ENCODE measurements around the gene VSX2.

VSX2 gene

GRCh38 chr14:74231784-74232183 is 7.5 kb upstream of the VSX2 start:
- Histone ChIP-seq H4K20me1 (ENCODE audit: insufficient read depth) (no peaks in the 10 kb centered on the region), H3K4me3 (IDR thresholded peaks at IDR 0.05; ENCODE audit: insufficient read depth, low read depth, low read length) (no peak overlapping the region), H3K4me2 (no peak overlapping the region), H3K79me2 (ENCODE audit: insufficient read depth, low read depth) (no peaks in the 10 kb centered on the region), H3K27me3 (ENCODE audit: insufficient read depth, low read depth) (no peaks in the 10 kb centered on the region), H3K36me3 (ENCODE audit: insufficient read depth) (no peaks in the 10 kb centered on the region), H3K9ac (no peak overlapping the region), H3K27ac (no peak overlapping the region), H3K4me1 (ENCODE audit: low read depth, poor library complexity, severe bottlenecking) (no peaks in the 10 kb centered on the region), H2AFZ (ENCODE audit: low read depth) (no peak overlapping the region)
- no peak for TF ChIP-seq CTCF (conservative IDR thresholded peaks at IDR 0.05; ENCODE audit: low read depth, low read length)

GRCh38 chr14:74235017-74235416 is 4.2 kb upstream of the VSX2 start:
- no peak for TF ChIP-seq CTCF (conservative IDR thresholded peaks at IDR 0.05; ENCODE audit: low read depth, low read length)
- H3K4me3 ChIP-seq (IDR thresholded peaks at IDR 0.05; ENCODE audit: insufficient read depth, low read depth, low read length) = no peak overlapping the region
- H3K27ac ChIP-seq = no peak overlapping the region
- H3K4me1 ChIP-seq (ENCODE audit: low read depth, poor library complexity, severe bottlenecking) = no peaks in the 10 kb centered on the region
- H3K4me2 ChIP-seq = no peak overlapping the region
- no peak overlapping the region for H2AFZ ChIP-seq (ENCODE audit: low read depth)
- H3K79me2 ChIP-seq (ENCODE audit: insufficient read depth, low read depth) = no peaks in the 10 kb centered on the region
- no peak overlapping the region for H3K9ac ChIP-seq
- no peaks in the 10 kb centered on the region for H3K36me3 ChIP-seq (ENCODE audit: insufficient read depth)
- no peaks in the 10 kb centered on the region for H4K20me1 ChIP-seq (ENCODE audit: insufficient read depth)
- no peaks in the 10 kb centered on the region for H3K27me3 ChIP-seq (ENCODE audit: insufficient read depth, low read depth)

- Histone ChIP-seq H4K20me1 (ENCODE audit: insufficient read depth) (no peaks in the 10 kb centered on the region), H3K4me2 (no peak overlapping the region), H3K9ac (no peak overlapping the region), H3K36me3 (ENCODE audit: insufficient read depth) (no peaks in the 10 kb centered on the region), H3K79me2 (ENCODE audit: insufficient read depth, low read depth) (no peaks in the 10 kb centered on the region), H3K27me3 (ENCODE audit: insufficient read depth, low read depth) (no peaks in the 10 kb centered on the region; the same call in 1 of the 2 replicates), H2AFZ (ENCODE audit: low read depth) (no peak overlapping the region), H3K4me3 (IDR thresholded peaks at IDR 0.05; ENCODE audit: insufficient read depth, low read depth, low read length) (no peak overlapping the region), H3K4me1 (ENCODE audit: low read depth, poor library complexity, severe bottlenecking) (no peaks in the 10 kb centered on the region), H3K27ac (no peak overlapping the region)
- no peak for TF ChIP-seq CTCF (conservative IDR thresholded peaks at IDR 0.05; ENCODE audit: low read depth, low read length)
Measured at GRCh38 chr14:74237441-74237840, 1.8 kb upstream of the VSX2 start.

- TF ChIP-seq CTCF (conservative IDR thresholded peaks at IDR 0.05; ENCODE audit: low read depth, low read length) = no peak
- Histone ChIP-seq H3K4me3 (IDR thresholded peaks at IDR 0.05; ENCODE audit: insufficient read depth, low read depth, low read length) (no peak overlapping the region), H3K27ac (no peak overlapping the region), H2AFZ (ENCODE audit: low read depth) (no peak overlapping the region), H3K9ac (no peak overlapping the region), H3K4me2 (no peak overlapping the region), H3K4me1 (ENCODE audit: low read depth, poor library complexity, severe bottlenecking) (no peaks in the 10 kb centered on the region), H4K20me1 (ENCODE audit: insufficient read depth) (no peaks in the 10 kb centered on the region), H3K27me3 (ENCODE audit: insufficient read depth, low read depth) (no peaks in the 10 kb centered on the region; the same call in 1 of the 2 replicates), H3K36me3 (ENCODE audit: insufficient read depth) (no peaks in the 10 kb centered on the region), H3K79me2 (ENCODE audit: insufficient read depth, low read depth) (no peaks in the 10 kb centered on the region)
Measured at GRCh38 chr14:74239848-74240793, 872 bp downstream of the VSX2 start.
